HepG2 (cell line): ENCODE results near the gene GYPA. TPM values are rescaled to one million over a fixed set of nuclear protein-coding genes. Genes with fewer than 3 reads are reported as not detected.
"Not testable (repeated sequence)": the region's sequence is repeated elsewhere in the genome, so short reads cannot be mapped to it uniquely, and the experiment has no call there.

Source experiments
- ATAC-seq: fragments of 200-7000 bp; cut with Tn5 transposase; 3 replicates; pipeline ENCODE4 v1.9.1; 2020; ENCODE audit warnings: mild to moderate bottlenecking, moderate library complexity
- BruUV-seq: library from RNA; stranded (reverse); fragments of 400-500 nt; replicated peaks from 2 replicates; lab custom pipeline; 2021; lab: Mats Ljungman, UMichigan
- CTCF ChIA-PET: fragments of 300-600 bp; formaldehyde crosslinking; extraction: SDS; loops from one replicate; lab custom pipeline; 2021; ENCODE audit warnings: low total read pairs, inconsistent platforms, low intra/inter-chr PET ratio; lab: Yijun Ruan, JAX
- POLR2A ChIA-PET: fragments of 350-600 bp; sonication (Branson Sonifier 250); formaldehyde crosslinking; loops from one replicate; lab custom pipeline; 2020; ENCODE audit warnings: antibody characterized with exemption, inconsistent platforms; lab: Yijun Ruan, JAX
- DNase-seq: peaks from one replicate; pipeline ENCODE4 v3.0.0-alpha.2; 2015; ENCODE audit warnings: low spot score
- FAIRE-seq: peaks from 3 replicates; lab custom pipeline; 2011; peaks lifted over from hg19 to GRCh38; lab: Jason Lieb, UNC
- H2AFZ ChIP-seq: one replicate; pipeline ENCODE4 v1.6.1; 2011; ENCODE audit warnings: low read length, inconsistent platforms
- H3K27ac ChIP-seq: fragments of 300-600 bp; 3 replicates; pipeline ENCODE4 v1.8.0; 2011; ENCODE audit warnings: mixed run types, mild to moderate bottlenecking, mixed read lengths, low read length, inconsistent platforms; ENCODE audit not compliant: insufficient read depth; ENCODE audit errors: extremely low read length
- H3K27me3 ChIP-seq, 2 experiments: fragments of 200-600 bp in 1 of 2; 2 replicates in 1 of 2; 3 replicates in 1 of 2; pipeline versions ENCODE4 v1.6.0 to v1.8.0; 2011; ENCODE audit warnings: low read length in 2 of 2, mild to moderate bottlenecking in 2 of 2, moderate library complexity in 2 of 2, inconsistent platforms in 1 of 2; ENCODE audit not compliant: insufficient read depth in 2 of 2, control insufficient read depth in 1 of 2
- H3K36me3 ChIP-seq, 2 experiments: fragments of 200-600 bp in 1 of 2; replicated peaks in 1 of 2; 2 replicates in 1 of 2; 3 replicates in 1 of 2; pipeline versions ENCODE4 v1.5.1 to v1.8.0; 2011; ENCODE audit warnings: low read length in 2 of 2, inconsistent platforms in 1 of 2; ENCODE audit not compliant: insufficient read depth in 2 of 2, control insufficient read depth in 1 of 2
- H3K4me1 ChIP-seq: 2 replicates; pipeline ENCODE4 v1.5.1; 2012; ENCODE audit warnings: low read length, inconsistent platforms; ENCODE audit not compliant: insufficient read depth
- H3K4me2 ChIP-seq: 2 replicates; pipeline ENCODE4 v1.6.0; 2011; ENCODE audit warnings: low read depth, low read length, inconsistent platforms
- H3K4me3 ChIP-seq, 3 experiments: fragments of 200-600 bp in 1 of 3; sonication (generic), shearing (Covaris generic) in 1 of 3; replicated peaks in 1 of 3; 2 replicates each; pipeline ENCODE4 v1.5.1; 2011 to 2016; ENCODE audit warnings: low read length in 3 of 3, inconsistent platforms in 2 of 3, low read depth in 2 of 3, mild to moderate bottlenecking in 2 of 3, control low read depth in 1 of 3, mixed read lengths in 1 of 3; ENCODE audit not compliant: insufficient read depth in 1 of 3
- H3K79me2 ChIP-seq: one replicate; pipeline ENCODE4 v1.6.1; 2011; ENCODE audit warnings: low read length, inconsistent platforms; ENCODE audit not compliant: insufficient read depth
- H3K9ac ChIP-seq: 2 replicates; pipeline ENCODE4 v1.6.0; 2011; ENCODE audit warnings: mild to moderate bottlenecking, low read depth, low read length, inconsistent platforms; ENCODE audit not compliant: insufficient read depth
- H3K9me3 ChIP-seq: 2 replicates; pipeline ENCODE4 v1.5.1; 2012; ENCODE audit warnings: mild to moderate bottlenecking, low read length
- H4K20me1 ChIP-seq: 2 replicates; pipeline ENCODE4 v1.6.0; 2011; ENCODE audit warnings: inconsistent platforms, mild to moderate bottlenecking, low read length, moderate library complexity; ENCODE audit not compliant: insufficient read depth
- IKZF5 ChIP-seq: IDR thresholded peaks from 2 replicates; pipeline ENCODE4 v1.6.1; 2018; ENCODE audit warnings: missing genetic modification reagents, mild to moderate bottlenecking, missing compliant biosample characterization
- PAX8 ChIP-seq: sonication (generic); formaldehyde crosslinking; IDR thresholded peaks from 2 replicates; pipeline ENCODE4 v1.8.0; 2022; ENCODE audit warnings: mild to moderate bottlenecking, missing genetic modification reagents, borderline replicate concordance
- RXRA ChIP-seq: sonication (generic); formaldehyde crosslinking; IDR thresholded peaks from 2 replicates; pipeline ENCODE4 v1.5.1; 2020; ENCODE audit warnings: missing genetic modification reagents
- ZNF232 ChIP-seq: sonication (generic); formaldehyde crosslinking; IDR thresholded peaks from 2 replicates; pipeline ENCODE4 v1.4.0; 2020; ENCODE audit warnings: missing genetic modification reagents, borderline replicate concordance
- ZNF7 ChIP-seq: IDR thresholded peaks from 2 replicates; pipeline ENCODE4 v1.6.1; 2016; ENCODE audit warnings: missing biosample characterization, missing genetic modification reagents
- WGBS: methylation state at CpG from one replicate; pipeline ENCODE4 v1.1.6; 2017; ENCODE audit warnings: low lambda C conversion rate; 5-methylcytosine and 5-hydroxymethylcytosine counted together
- in situ Hi-C: cut with HindIII; loops from 2 replicates; pipeline ENCODE4 v1.10.0; 2017; ENCODE audit warnings: low pct_unique_long_range_greater_than_20kb; ENCODE audit not compliant: extremely low pct_ligation_motif_present
- intact Hi-C: fragments of 100-400 bp; cut with micrococcal nuclease; formaldehyde crosslinking; loops from one replicate; pipeline ENCODE4 v1.10.0; 2022; ENCODE audit not compliant: unreplicated experiment
- polyA plus RNA-seq, 8 experiments: library from polyadenylated mRNA; depleted of rRNA in 3 of 8; stranded (reverse) in 7 of 8; unstranded in 1 of 8; fragments of >200 nt; fragmentation: Illumina TruSeq in 4 of 8; extraction: Trizol in 4 of 8; gene quantifications; 2 replicates each; pipeline versions ENCODE4 v1.2.1 to v1.2.3, GENCODE V29; 2011 to 2016; ENCODE audit warnings: low read depth in 4 of 8, missing spikeins in 1 of 8, mixed read lengths in 1 of 8; ENCODE audit not compliant: insufficient read depth in 1 of 8
- total RNA-seq, 5 experiments: library from RNA; depleted of rRNA; stranded (reverse); fragments of >200 nt; fragmentation: Illumina TruSeq; extraction: Trizol; gene quantifications; 2 replicates each; pipeline ENCODE4 v1.2.3, GENCODE V29; 2016; ENCODE audit warnings: low read depth in 1 of 5
- TF ChIP-seq, protein P1 (sequence below): sonication (generic); formaldehyde crosslinking; IDR thresholded peaks from 2 replicates; pipeline ENCODE4 v1.5.1; 2020; ENCODE audit warnings: mild to moderate bottlenecking, moderate library complexity, missing genetic modification reagents
- TF ChIP-seq, protein P2 (sequence below): sonication (generic); formaldehyde crosslinking; IDR thresholded peaks from 2 replicates; pipeline ENCODE4 v1.4.0; 2020; ENCODE audit warnings: missing genetic modification reagents
- TF ChIP-seq, protein P3 (sequence below): sonication (generic); formaldehyde crosslinking; IDR thresholded peaks from 2 replicates; pipeline ENCODE4 v1.4.0; 2020; ENCODE audit warnings: missing genetic modification reagents

The GYPA gene
- total and polyA plus RNA-seq, 2 of the 13 experiments (the other 11 are each of a cell fraction or from before 2014, with no cell fraction given): not detected

DNA sequence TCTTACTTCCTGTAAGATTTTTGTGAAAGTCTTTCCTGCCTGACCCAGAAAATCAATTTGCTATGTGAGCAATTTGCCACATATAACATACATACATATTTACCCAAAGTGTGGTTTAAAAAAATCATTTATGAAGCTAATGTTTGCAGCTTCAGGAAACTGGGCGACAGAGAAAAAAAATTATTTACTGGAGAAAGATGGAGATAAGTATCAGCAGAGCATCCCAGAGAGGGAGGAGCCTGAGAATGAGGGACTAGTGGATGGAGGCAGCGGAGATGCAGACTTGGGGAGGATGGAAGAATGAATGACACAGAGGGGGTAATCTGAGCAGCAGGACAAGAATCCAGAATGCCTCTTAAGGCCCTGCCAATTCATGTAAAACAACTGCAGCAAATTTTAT is 975 bp upstream of the GYPA start (continued):
- TF ChIP-seq, protein P1, sequence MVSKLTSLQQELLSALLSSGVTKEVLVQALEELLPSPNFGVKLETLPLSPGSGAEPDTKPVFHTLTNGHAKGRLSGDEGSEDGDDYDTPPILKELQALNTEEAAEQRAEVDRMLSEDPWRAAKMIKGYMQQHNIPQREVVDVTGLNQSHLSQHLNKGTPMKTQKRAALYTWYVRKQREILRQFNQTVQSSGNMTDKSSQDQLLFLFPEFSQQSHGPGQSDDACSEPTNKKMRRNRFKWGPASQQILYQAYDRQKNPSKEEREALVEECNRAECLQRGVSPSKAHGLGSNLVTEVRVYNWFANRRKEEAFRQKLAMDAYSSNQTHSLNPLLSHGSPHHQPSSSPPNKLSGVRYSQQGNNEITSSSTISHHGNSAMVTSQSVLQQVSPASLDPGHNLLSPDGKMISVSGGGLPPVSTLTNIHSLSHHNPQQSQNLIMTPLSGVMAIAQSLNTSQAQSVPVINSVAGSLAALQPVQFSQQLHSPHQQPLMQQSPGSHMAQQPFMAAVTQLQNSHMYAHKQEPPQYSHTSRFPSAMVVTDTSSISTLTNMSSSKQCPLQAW (CRISPR knock-in tag): no peak
- TF ChIP-seq, protein P2, sequence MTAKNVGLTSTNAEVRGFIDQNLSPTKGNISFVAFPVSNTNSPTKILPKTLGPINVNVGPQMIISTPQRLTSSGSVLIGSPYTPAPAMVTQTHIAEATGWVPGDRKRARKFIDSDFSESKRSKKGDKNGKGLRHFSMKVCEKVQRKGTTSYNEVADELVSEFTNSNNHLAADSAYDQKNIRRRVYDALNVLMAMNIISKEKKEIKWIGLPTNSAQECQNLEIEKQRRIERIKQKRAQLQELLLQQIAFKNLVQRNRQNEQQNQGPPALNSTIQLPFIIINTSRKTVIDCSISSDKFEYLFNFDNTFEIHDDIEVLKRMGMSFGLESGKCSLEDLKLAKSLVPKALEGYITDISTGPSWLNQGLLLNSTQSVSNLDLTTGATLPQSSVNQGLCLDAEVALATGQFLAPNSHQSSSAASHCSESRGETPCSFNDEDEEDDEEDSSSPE (CRISPR knock-in tag): no peak
- TF ChIP-seq ZNF7 (CRISPR knock-in tag) (no peak), IKZF5 (CRISPR knock-in tag) (no peak), ZNF232 (CRISPR knock-in tag) (no peak), RXRA (no peak), PAX8 (CRISPR knock-in tag) (no peak)
- TF ChIP-seq, protein P3, sequence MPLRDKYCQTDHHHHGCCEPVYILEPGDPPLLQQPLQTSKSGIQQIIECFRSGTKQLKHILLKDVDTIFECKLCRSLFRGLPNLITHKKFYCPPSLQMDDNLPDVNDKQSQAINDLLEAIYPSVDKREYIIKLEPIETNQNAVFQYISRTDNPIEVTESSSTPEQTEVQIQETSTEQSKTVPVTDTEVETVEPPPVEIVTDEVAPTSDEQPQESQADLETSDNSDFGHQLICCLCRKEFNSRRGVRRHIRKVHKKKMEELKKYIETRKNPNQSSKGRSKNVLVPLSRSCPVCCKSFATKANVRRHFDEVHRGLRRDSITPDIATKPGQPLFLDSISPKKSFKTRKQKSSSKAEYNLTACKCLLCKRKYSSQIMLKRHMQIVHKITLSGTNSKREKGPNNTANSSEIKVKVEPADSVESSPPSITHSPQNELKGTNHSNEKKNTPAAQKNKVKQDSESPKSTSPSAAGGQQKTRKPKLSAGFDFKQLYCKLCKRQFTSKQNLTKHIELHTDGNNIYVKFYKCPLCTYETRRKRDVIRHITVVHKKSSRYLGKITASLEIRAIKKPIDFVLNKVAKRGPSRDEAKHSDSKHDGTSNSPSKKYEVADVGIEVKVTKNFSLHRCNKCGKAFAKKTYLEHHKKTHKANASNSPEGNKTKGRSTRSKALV (CRISPR knock-in tag): no peak

GRCh38 chr4:144139991-144140390 is 527 bp downstream of the GYPA start:
- in situ Hi-C loops, H3K27me3 ChIP-seq, H3K79me2 ChIP-seq, H3K4me3 ChIP-seq, CTCF ChIA-PET, H3K9me3 ChIP-seq, POLR2A ChIA-PET, ATAC-seq, FAIRE-seq, H3K36me3 ChIP-seq, BruUV-seq, H3K4me2 ChIP-seq, H3K4me1 ChIP-seq, H2AFZ ChIP-seq, intact Hi-C loops, H3K27ac ChIP-seq, H4K20me1 ChIP-seq, DNase-seq, H3K9ac ChIP-seq: not testable (repeated sequence)
- under 1% methylated on average over 4 of the region's 4 CpGs for WGBS

DNA sequence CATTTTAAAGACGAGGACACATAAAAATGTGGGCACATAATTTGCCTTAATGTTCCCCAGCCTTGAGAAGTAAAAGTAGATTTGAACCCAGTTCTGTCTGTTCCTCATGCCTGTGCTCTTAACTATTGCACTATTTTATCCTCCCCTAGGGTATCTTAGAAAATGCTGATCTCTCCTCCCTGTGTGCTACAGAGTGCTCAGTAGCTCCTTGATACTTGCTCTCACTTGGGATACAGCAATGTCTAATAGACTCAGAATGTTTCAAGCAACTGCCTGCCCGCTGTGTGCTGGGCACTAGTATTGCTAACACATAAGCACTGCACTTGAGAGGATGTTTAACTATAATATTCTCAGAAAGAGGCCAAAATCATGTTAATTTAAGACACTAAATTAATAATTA is 971 bp downstream of the GYPA start:
- H3K4me2 ChIP-seq, H3K9ac ChIP-seq, intact Hi-C loops, H3K4me3 ChIP-seq, H4K20me1 ChIP-seq, in situ Hi-C loops, H3K9me3 ChIP-seq, DNase-seq, ATAC-seq, POLR2A ChIA-PET, H3K36me3 ChIP-seq, H3K27ac ChIP-seq, BruUV-seq, H3K79me2 ChIP-seq, H2AFZ ChIP-seq, FAIRE-seq, H3K4me1 ChIP-seq, CTCF ChIA-PET, H3K27me3 ChIP-seq: not testable (repeated sequence)
- WGBS: 0% methylated on average over 2 of the region's 2 CpGs
